Loucy (cell line): ENCODE results near the gene CD74.

Source experiments
- H2AFZ ChIP-seq: fragments of 200-600 bp; sonication (generic); 2 replicates; pipeline ENCODE4 v1.6.0; 2016; ENCODE audit warnings: antibody characterized with exemption, mild to moderate bottlenecking, low read length, moderate library complexity
- H3F3A ChIP-seq: fragments of 200-600 bp; 2 replicates; pipeline ENCODE4 v1.6.0; 2016; ENCODE audit warnings: antibody characterized with exemption, low read depth, mild to moderate bottlenecking
- H3K27me3 ChIP-seq: fragments of 200-600 bp; sonication (generic); 2 replicates; pipeline ENCODE4 v1.6.1; 2014; ENCODE audit warnings: low read length, mild to moderate bottlenecking; ENCODE audit not compliant: insufficient read depth, poor library complexity, severe bottlenecking
- H3K36me3 ChIP-seq: fragments of 200-600 bp; sonication (generic); 2 replicates; pipeline ENCODE4 v1.6.1; 2016; ENCODE audit warnings: low read length; ENCODE audit not compliant: insufficient read depth
- H3K4me1 ChIP-seq: fragments of 200-600 bp; sonication (generic); 2 replicates; pipeline ENCODE4 v1.5.1; 2014; ENCODE audit warnings: low read length, mild to moderate bottlenecking; ENCODE audit not compliant: insufficient read depth, poor library complexity, severe bottlenecking
- H3K4me2 ChIP-seq: fragments of 200-600 bp; sonication (generic); 2 replicates; pipeline ENCODE4 v1.6.0; 2014; ENCODE audit warnings: antibody characterized with exemption, low read length, low read depth, mild to moderate bottlenecking; ENCODE audit not compliant: poor library complexity, severe bottlenecking
- H3K4me3 ChIP-seq: fragments of 200-600 bp; sonication (generic); 2 replicates; pipeline ENCODE4 v1.5.1; 2014; ENCODE audit warnings: low read length, mild to moderate bottlenecking, mixed read lengths; ENCODE audit not compliant: poor library complexity, severe bottlenecking
- H3K79me2 ChIP-seq: fragments of 200-600 bp; sonication (generic); 2 replicates; pipeline ENCODE4 v1.6.1; 2014; ENCODE audit warnings: low read length; ENCODE audit not compliant: insufficient read depth
- H3K9ac ChIP-seq: fragments of 200-600 bp; sonication (generic); 2 replicates; pipeline ENCODE4 v1.6.0; 2014; ENCODE audit warnings: mild to moderate bottlenecking, low read depth, low read length, moderate library complexity; ENCODE audit not compliant: poor library complexity, severe bottlenecking
- H3K9me2 ChIP-seq: fragments of 200-600 bp; sonication (generic); replicated peaks from 2 replicates; pipeline ENCODE4 v1.6.1; 2016; ENCODE audit warnings: low read depth, low read length, mixed read lengths
- H3K9me3 ChIP-seq: fragments of 200-600 bp; sonication (generic); 2 replicates; pipeline ENCODE4 v1.6.1; 2014; ENCODE audit warnings: mild to moderate bottlenecking, antibody characterized with exemption, low read length, low read depth; ENCODE audit not compliant: insufficient read depth
- H4K20me1 ChIP-seq: fragments of 200-600 bp; sonication (generic); 2 replicates; pipeline ENCODE4 v1.6.0; 2014; ENCODE audit warnings: antibody characterized with exemption, low read length, mild to moderate bottlenecking; ENCODE audit not compliant: insufficient read depth, poor library complexity, severe bottlenecking
- CTCF ChIP-seq: fragments of 200-600 bp; sonication (generic); conservative IDR thresholded peaks from 2 replicates; pipeline ENCODE4 v1.5.1; 2014; ENCODE audit warnings: mild to moderate bottlenecking, antibody characterized with exemption, low read length
- EZH2phosphoT487 ChIP-seq: fragments of 200-600 bp; IDR thresholded peaks from 2 replicates; pipeline ENCODE4 v1.6.1; 2018; ENCODE audit warnings: antibody characterized with exemption, mild to moderate bottlenecking, moderate library complexity, borderline replicate concordance

CD74 gene

GRCh38 chr5:150441813-150442698, 29.3 kb upstream of the CD74 start:
- Histone ChIP-seq H3K36me3 (peaks cover 40% of the 10 kb centered on the region), H2AFZ (no peak overlapping the region)
- TF ChIP-seq CTCF: no peak
- TF ChIP-seq EZH2phosphoT487: no peak

GRCh38 chr5:150440948-150441812, 28.5 kb upstream of the CD74 start:
- Histone ChIP-seq H3K27me3 (no peaks in the 10 kb centered on the region), H3K36me3 (peaks cover 31% of the 10 kb centered on the region; the same call in 1 of the 2 replicates), H3K79me2 (peaks cover 28% of the 10 kb centered on the region), H2AFZ (no peak overlapping the region), H3K9me3 (no peaks in the 10 kb centered on the region), H3K9ac (no peak overlapping the region), H3K9me2 (no peaks in the 10 kb centered on the region), H3K4me1 (peaks cover 2% of the 10 kb centered on the region), H3F3A (no peaks in the 10 kb centered on the region), H4K20me1 (peaks cover 25% of the 10 kb centered on the region), H3K4me2 (no peak overlapping the region), H3K4me3 (no peak overlapping the region)
- no peak for TF ChIP-seq CTCF
- TF ChIP-seq EZH2phosphoT487: no peak

More at GRCh38 chr5:150441813-150442698, 29.3 kb upstream of the CD74 start:
- H3K4me2 ChIP-seq: no peak overlapping the region
- no peak overlapping the region for H3K9ac ChIP-seq
- peaks cover 34% of the 10 kb centered on the region for H4K20me1 ChIP-seq
- no peaks in the 10 kb centered on the region for H3K27me3 ChIP-seq
- H3K9me3 ChIP-seq: no peaks in the 10 kb centered on the region
- peaks cover 37% of the 10 kb centered on the region for H3K79me2 ChIP-seq
- H3K4me1 ChIP-seq: peaks cover 10% of the 10 kb centered on the region
- H3K9me2 ChIP-seq: no peaks in the 10 kb centered on the region
- H3K4me3 ChIP-seq: no peak overlapping the region
- no peaks in the 10 kb centered on the region for H3F3A ChIP-seq

- Histone ChIP-seq H3K79me2 (peaks cover 7% of the 10 kb centered on the region), H4K20me1 (peaks cover 3% of the 10 kb centered on the region), H3K4me2 (no peak overlapping the region), H2AFZ (no peak overlapping the region), H3K27me3 (no peaks in the 10 kb centered on the region), H3K4me3 (no peak overlapping the region), H3K9me2 (no peaks in the 10 kb centered on the region), H3K9me3 (no peaks in the 10 kb centered on the region), H3K36me3 (peaks cover 9% of the 10 kb centered on the region; the same call in 1 of the 2 replicates), H3K4me1 (peaks cover 3% of the 10 kb centered on the region), H3K9ac (no peak overlapping the region), H3F3A (no peaks in the 10 kb centered on the region)
- no peak for TF ChIP-seq EZH2phosphoT487
- TF ChIP-seq CTCF: peak; percentile 76
These were observed 26.3 kb upstream of the CD74 start for GRCh38 chr5:150438873-150439546.
